Dedifferentiated amniotic fluid mesenchymal stem cell (primary cell): Measurements from ENCODE around the gene SLC7A5.

Experiments used
- DNase-seq: peaks from one replicate; pipeline ENCODE4 v3.0.0-alpha.2; 2016; ENCODE audit errors: extremely low spot score

SLC7A5 gene

GRCh38 chr16:87846705-87847466 is 22.4 kb downstream of the SLC7A5 start:
- DNase-seq: no peak

- no peak for DNase-seq
Observed at GRCh38 chr16:87845807-87846619, 23.3 kb downstream of the SLC7A5 start.

- no peak for DNase-seq
Observed at GRCh38 chr16:87845213-87845612, 24.1 kb downstream of the SLC7A5 start.

- no peak for DNase-seq
Observed at GRCh38 chr16:87844809-87845208, 24.5 kb downstream of the SLC7A5 start.

GRCh38 chr16:87844120-87844733 is 25.1 kb downstream of the SLC7A5 start:
- DNase-seq: no peak

GRCh38 chr16:87843678-87844105 is 25.6 kb downstream of the SLC7A5 start:
- DNase-seq: no peak

- no peak for DNase-seq
Observed at GRCh38 chr16:87842209-87842869, 27.0 kb downstream of the SLC7A5 start.

DNA sequence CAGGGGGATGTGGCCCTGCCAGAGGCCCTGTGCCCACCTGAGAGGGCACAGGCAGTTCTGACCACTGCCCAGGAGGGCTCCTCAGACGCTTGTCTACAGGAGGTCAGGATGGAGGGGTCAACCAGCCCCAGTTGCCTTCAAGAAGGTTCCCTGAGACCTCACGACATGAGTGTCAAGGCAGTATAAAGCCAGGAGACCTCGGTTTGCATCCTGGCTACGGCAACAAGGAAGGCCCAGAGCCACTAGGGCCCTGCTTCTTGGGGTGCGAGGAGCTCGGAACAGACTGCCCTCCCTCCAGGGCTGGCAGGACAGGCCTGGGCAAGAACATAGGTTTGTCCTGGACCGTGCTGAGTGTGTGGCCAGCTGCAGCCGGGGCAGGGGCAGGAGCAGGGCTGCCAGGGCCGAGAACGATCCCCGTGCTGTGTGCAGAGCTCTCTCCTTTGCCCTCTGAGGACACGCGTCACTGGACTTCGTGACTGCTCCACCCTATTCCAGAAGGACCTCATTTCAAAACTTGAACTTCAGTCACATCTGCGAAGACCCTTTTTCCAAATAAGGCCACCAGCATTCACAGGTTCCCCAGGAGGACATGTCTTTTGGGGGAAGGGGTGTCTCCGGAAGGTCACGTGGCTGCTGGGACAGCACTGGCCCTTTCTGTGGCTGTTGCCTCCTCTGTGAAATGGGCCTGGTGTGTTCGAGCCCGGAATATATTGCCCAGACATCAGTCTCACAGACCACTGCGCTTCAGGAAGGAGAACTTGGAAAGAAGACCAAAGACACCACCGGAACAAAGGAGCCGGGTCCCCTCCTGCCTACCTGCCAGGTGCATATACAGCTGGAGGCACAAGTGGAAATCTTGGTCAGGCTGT is 27.7 kb downstream of the SLC7A5 start:
- no peak for DNase-seq

GRCh38 chr16:87840271-87840978 is 28.9 kb downstream of the SLC7A5 start:
- no peak for DNase-seq

DNA sequence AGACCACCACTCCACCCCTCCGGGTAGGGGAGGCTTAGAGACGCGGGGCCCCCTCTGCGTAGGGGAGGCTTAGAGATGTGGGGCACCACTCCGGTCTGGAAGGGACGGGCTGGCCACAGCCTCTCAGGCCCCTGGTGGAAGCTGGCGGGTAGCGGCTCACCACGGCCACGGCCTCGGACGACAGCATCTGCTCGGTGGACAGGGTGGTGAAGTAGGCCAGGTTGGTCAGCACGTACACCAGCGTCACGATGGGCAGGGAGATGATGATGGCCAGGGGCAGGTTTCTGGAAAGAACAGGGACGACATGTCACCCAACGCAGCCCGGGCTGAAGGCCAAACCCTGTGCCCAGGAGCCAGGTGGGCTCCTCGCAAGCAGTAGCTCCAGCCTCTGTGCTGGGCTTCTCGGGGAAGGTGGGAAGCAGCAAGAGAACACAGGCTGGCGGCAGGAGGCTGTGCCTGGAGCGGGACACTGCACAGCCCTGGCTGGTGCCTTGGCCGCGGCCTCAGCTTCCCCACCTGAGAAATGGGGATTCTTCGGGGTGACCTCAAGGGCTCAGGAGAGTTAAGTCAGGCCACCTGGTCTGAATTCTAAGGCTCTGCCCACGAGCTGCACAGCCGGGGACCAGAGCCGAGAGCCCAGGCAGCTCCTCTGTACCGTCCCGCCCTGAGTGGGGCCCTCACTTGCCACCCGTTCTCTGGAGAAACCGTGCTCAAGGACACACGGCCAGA is 29.6 kb downstream of the SLC7A5 start:
- DNase-seq: no peak

GRCh38 chr16:87838643-87839541 is 30.4 kb downstream of the SLC7A5 start:
- no peak for DNase-seq

DNA sequence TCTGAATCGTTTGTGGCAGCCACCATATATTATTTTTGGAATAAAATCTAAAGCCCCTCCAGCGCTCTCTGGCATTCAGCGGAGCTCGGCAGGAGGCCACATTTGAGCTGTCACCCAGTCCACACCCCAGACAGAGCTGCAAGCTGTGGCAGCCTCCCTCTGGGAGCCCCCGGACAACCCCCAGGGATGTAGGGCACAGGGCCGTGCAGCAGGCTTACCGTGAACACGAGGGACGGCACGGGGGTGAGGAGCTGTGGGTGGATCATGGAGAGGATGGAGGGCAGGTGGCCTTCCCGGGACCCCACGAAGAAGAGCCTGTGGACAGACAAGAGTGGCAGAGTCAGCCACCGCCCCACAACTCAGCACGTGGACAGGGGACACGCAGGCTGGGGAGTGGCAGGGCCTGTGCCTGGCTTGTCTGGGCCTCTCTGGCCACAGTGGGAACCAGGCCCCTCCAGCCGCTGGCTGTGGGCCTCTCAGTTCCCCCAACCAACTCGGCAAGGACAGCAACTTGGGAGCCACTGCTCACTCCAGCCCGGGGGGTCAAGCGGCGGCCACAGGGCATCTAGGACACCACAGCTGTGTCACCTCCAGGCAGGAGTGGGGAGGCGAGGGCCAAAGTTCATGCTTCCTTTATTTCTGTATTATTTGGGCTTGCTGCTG is 31.5 kb downstream of the SLC7A5 start:
- no peak for DNase-seq

- DNase-seq: no peak
Observed at GRCh38 chr16:87836844-87837581, 32.3 kb downstream of the SLC7A5 start.

GRCh38 chr16:87836346-87836843 is 32.9 kb downstream of the SLC7A5 start:
- DNase-seq: no peak

DNA sequence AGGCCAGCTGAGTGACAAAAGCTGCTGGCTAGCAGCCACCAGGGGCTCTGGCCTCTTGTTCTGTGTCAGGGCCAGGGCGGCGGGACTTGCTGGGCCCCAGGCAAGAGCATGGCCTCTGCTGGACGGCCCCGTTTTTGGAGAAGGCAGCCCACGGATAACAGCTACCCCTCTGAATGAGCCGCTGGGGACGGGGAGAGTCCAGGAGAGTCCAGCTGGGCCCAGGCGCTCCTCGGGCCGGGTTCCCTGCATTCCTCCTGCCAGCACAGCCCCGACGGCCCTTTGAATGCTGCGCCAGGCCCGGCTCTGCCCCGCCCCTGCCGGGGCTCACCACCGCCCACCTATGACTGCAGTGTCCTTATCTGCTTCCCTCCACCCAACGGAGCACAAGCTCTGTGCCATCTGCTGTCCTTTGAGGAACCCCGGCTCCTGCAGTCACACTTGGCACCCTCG is 33.4 kb downstream of the SLC7A5 start:
- DNase-seq: no peak

GRCh38 chr16:87834668-87835473 is 34.4 kb downstream of the SLC7A5 start:
- DNase-seq: no peak
